GM23248 (cell line): ENCODE measurements around the gene POLD3. TPM values are rescaled to one million over a fixed set of nuclear protein-coding genes. Genes with fewer than 3 reads are reported as not detected.

Source experiments
- DNase-seq: peaks from one replicate; pipeline ENCODE4 v3.0.0-alpha.2; 2015
- H2AFZ ChIP-seq: fragments of 200-600 bp; sonication (generic); 2 replicates; pipeline ENCODE4 v1.6.1; 2016; ENCODE audit warnings: antibody characterized with exemption
- H3F3A ChIP-seq: fragments of 200-600 bp; sonication (generic); 2 replicates; pipeline ENCODE4 v1.6.1; 2016; ENCODE audit warnings: mild to moderate bottlenecking, antibody characterized with exemption, mixed run types; ENCODE audit not compliant: insufficient read depth
- H3K27ac ChIP-seq: fragments of 200-600 bp; sonication (generic); 2 replicates; pipeline ENCODE4 v1.5.1; 2016; ENCODE audit warnings: mild to moderate bottlenecking
- H3K27me3 ChIP-seq: fragments of 200-600 bp; sonication (generic); replicated peaks from 2 replicates; pipeline ENCODE4 v1.6.1; 2016; ENCODE audit warnings: mild to moderate bottlenecking; ENCODE audit not compliant: insufficient read depth
- H3K36me3 ChIP-seq: fragments of 200-600 bp; sonication (generic); 2 replicates; pipeline ENCODE4 v1.6.1; 2016; ENCODE audit warnings: low read depth, mild to moderate bottlenecking
- H3K4me1 ChIP-seq: fragments of 200-600 bp; sonication (generic); 2 replicates; pipeline ENCODE4 v1.6.1; 2016; ENCODE audit warnings: mild to moderate bottlenecking; ENCODE audit not compliant: insufficient read depth
- H3K4me2 ChIP-seq: fragments of 200-600 bp; sonication (generic); one replicate; pipeline ENCODE4 v1.6.1; 2016; ENCODE audit warnings: mild to moderate bottlenecking; ENCODE audit not compliant: unreplicated experiment
- H3K4me3 ChIP-seq: fragments of 200-600 bp; sonication (generic); 2 replicates; pipeline ENCODE4 v1.5.1; 2016; ENCODE audit warnings: mild to moderate bottlenecking
- H3K79me2 ChIP-seq: fragments of 200-600 bp; sonication (generic); 2 replicates; pipeline ENCODE4 v1.6.1; 2016; ENCODE audit warnings: mild to moderate bottlenecking; ENCODE audit not compliant: insufficient read depth
- H3K9ac ChIP-seq: fragments of 200-600 bp; sonication (generic); 2 replicates; pipeline ENCODE4 v1.6.1; 2016; ENCODE audit warnings: mild to moderate bottlenecking
- H3K9me2 ChIP-seq: fragments of 200-600 bp; sonication (generic); 2 replicates; pipeline ENCODE4 v1.6.1; 2016; ENCODE audit warnings: mixed run types, mild to moderate bottlenecking, moderate library complexity; ENCODE audit not compliant: insufficient read depth
- H3K9me3 ChIP-seq: fragments of 200-600 bp; sonication (generic); one replicate; pipeline ENCODE4 v1.6.1; 2017; ENCODE audit warnings: low read depth
- H4K20me1 ChIP-seq: fragments of 200-600 bp; sonication (generic); 2 replicates; pipeline ENCODE4 v1.6.0; 2016; ENCODE audit not compliant: insufficient read depth
- EZH2 ChIP-seq: fragments of 200-600 bp; sonication (generic); IDR thresholded peaks from 2 replicates; pipeline ENCODE4 v1.6.1; 2018; ENCODE audit warnings: antibody characterized with exemption, mild to moderate bottlenecking; ENCODE audit not compliant: insufficient read depth, poor library complexity, severe bottlenecking
- EZH2phosphoT487 ChIP-seq: fragments of 200-600 bp; sonication (generic); IDR thresholded peaks from 2 replicates; pipeline ENCODE4 v1.6.1; 2018; ENCODE audit warnings: antibody characterized with exemption, moderate library complexity, mild to moderate bottlenecking, low read depth; ENCODE audit not compliant: insufficient read depth
- WGBS, 2 experiments: methylation state at CpG; one replicate each; pipeline ENCODE4 v1.1.6; 2015 to 2017; ENCODE audit warnings: low lambda C conversion rate in 2 of 2, low coverage in 1 of 2; ENCODE audit errors: missing lambda C conversion rate in 2 of 2; 5-methylcytosine and 5-hydroxymethylcytosine counted together
- in situ Hi-C: fragments of 300-500 bp; cut with MboI; formaldehyde crosslinking; loops from 2 replicates; pipeline ENCODE4 v1.15.0; 2020
- polyA plus RNA-seq: library from polyadenylated mRNA; unstranded; fragments of >200 nt; fragmentation: Nextera tagmentation; extraction: Ambion mirVana; gene quantifications from 2 replicates; pipeline ENCODE4 v1.2.1, GENCODE V29; 2016
- total RNA-seq: library from RNA; depleted of rRNA; stranded (reverse); fragments of >200 nt; shearing (Covaris generic); gene quantifications from 2 replicates; pipeline ENCODE4 v1.2.3, GENCODE V29; 2014

Gene POLD3
- total and polyA plus RNA-seq, 2 experiments from 2014 or later: 8.4 to 16.5 TPM

DNA sequence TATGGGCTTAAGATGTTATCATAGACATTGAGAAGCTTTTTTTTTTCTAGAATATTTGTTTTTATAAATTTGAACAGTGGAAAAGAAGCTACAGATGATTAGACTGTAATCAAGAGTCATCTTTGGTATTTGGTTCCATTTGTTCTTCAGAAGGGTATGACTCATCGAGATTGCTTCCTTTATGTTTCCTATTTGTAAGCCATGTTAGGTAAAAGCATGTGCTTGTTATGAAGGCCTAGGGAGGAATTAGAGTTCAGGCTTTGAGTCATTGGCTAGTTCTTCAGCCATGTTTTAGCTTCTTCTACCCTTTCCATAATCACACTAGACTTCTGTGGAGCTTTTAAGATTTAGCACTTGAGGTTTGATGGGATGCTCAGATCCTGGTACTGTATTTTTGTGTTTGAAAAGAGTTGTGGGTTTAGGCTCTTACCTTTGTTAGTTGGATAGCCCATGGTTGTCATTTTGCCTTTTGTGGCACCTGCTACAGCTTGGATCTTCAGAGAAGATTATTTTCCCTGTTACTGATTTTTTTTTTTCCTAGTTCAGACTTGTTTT, 44.3 kb downstream of the POLD3 start:
- no peaks in the 10 kb centered on the region for H4K20me1 ChIP-seq
- H3K4me1 ChIP-seq: peaks cover 24% of the 10 kb centered on the region
- peak; percentile 91 for DNase-seq
- 16 to 20% methylated on average over 1 of the region's 1 CpG for WGBS, 2 experiments
- H3K9ac ChIP-seq: no peak overlapping the region
- H3K4me2 ChIP-seq: no peak overlapping the region
- peaks cover 22% of the 10 kb centered on the region for H3F3A ChIP-seq
- peak overlapping the region; percentile 66 for H3K27ac ChIP-seq
- peak overlapping the region; percentile 67 for H2AFZ ChIP-seq
- H3K79me2 ChIP-seq: no peaks in the 10 kb centered on the region
- no peak overlapping the region for H3K4me3 ChIP-seq
- in situ Hi-C loops: no loop called here
- H3K27me3 ChIP-seq: no peaks in the 10 kb centered on the region
- H3K9me2 ChIP-seq: no peaks in the 10 kb centered on the region
- TF ChIP-seq EZH2: no peak
- TF ChIP-seq EZH2phosphoT487: no peak
- 0 out of 2 replicates have a peak, but pooled peaks cover 4% of the 10 kb centered on the region for H3K36me3 ChIP-seq
- no peaks in the 10 kb centered on the region for H3K9me3 ChIP-seq

DNA sequence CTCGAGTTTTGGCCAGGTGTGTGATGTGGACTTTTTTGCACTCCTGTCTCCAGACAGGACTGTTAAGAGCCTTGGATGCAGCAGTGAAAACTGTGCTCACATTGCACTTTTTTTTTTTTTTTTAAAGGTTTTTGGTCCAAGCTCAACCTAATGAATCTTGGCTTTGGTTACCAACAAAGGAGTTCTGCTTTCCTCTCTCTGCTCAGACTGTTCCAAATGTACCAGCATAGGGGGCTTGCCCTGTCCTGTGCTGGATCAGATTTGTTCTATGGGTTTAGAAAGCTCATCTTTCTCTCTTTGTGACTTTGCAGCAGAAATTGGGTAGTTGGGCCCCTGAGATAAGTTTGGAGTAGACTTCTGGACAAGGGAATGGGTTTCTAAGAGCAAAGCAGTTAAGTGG, 45.3 kb downstream of the POLD3 start:
- Histone ChIP-seq H3F3A (peaks cover 22% of the 10 kb centered on the region), H3K9me3 (no peaks in the 10 kb centered on the region), H2AFZ (no peak overlapping the region), H3K4me3 (no peak overlapping the region), H3K4me2 (no peak overlapping the region), H4K20me1 (no peaks in the 10 kb centered on the region), H3K27me3 (no peaks in the 10 kb centered on the region), H3K4me1 (peaks cover 24% of the 10 kb centered on the region), H3K79me2 (no peaks in the 10 kb centered on the region), H3K36me3 (0 out of 2 replicates have a peak, but pooled peaks cover 4% of the 10 kb centered on the region), H3K9ac (no peak overlapping the region), H3K9me2 (no peaks in the 10 kb centered on the region), H3K27ac (no peak overlapping the region)
- in situ Hi-C loops: no loop called here
- TF ChIP-seq EZH2: no peak
- TF ChIP-seq EZH2phosphoT487: no peak
- no peak for DNase-seq
- WGBS, 2 experiments: 88 to 100% methylated on average over 1 of the region's 1 CpG

DNA sequence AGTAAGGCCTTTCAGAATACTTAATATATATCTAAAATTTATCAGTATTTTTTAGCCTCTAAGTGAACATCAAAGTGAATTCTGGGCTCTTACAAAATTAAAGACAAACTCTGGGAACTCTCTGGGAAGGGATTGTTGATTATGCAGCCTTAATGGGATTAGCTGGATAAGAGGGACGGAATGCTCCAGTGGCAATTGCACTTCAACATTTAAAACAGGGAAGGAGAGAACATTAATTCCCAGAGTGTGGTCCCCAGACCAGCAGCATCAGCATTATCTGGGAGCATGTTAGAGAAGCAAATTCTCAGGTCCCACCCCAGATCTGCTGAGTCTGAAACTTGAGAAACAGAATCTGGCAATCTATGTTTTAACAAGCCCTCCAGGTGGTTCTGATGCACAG, 46.5 kb downstream of the POLD3 start:
- no peaks in the 10 kb centered on the region for H3K9me3 ChIP-seq
- no peaks in the 10 kb centered on the region for H3K27me3 ChIP-seq
- WGBS, 2 experiments: 100% methylated on average over 1 of the region's 1 CpG
- no peak overlapping the region for H2AFZ ChIP-seq
- TF ChIP-seq EZH2 (no peak), EZH2phosphoT487 (no peak)
- H3K4me3 ChIP-seq: no peak overlapping the region
- no peaks in the 10 kb centered on the region for H4K20me1 ChIP-seq
- no peaks in the 10 kb centered on the region for H3K79me2 ChIP-seq
- H3K36me3 ChIP-seq: 0 out of 2 replicates have a peak, but pooled peaks cover 4% of the 10 kb centered on the region
- H3K27ac ChIP-seq: no peak overlapping the region
- H3K4me2 ChIP-seq: no peak overlapping the region
- no peak overlapping the region for H3K9ac ChIP-seq
- in situ Hi-C loops: no loop called here
- DNase-seq: no peak
- H3F3A ChIP-seq: peaks cover 22% of the 10 kb centered on the region
- H3K4me1 ChIP-seq: peaks cover 24% of the 10 kb centered on the region
- H3K9me2 ChIP-seq: no peaks in the 10 kb centered on the region

DNA sequence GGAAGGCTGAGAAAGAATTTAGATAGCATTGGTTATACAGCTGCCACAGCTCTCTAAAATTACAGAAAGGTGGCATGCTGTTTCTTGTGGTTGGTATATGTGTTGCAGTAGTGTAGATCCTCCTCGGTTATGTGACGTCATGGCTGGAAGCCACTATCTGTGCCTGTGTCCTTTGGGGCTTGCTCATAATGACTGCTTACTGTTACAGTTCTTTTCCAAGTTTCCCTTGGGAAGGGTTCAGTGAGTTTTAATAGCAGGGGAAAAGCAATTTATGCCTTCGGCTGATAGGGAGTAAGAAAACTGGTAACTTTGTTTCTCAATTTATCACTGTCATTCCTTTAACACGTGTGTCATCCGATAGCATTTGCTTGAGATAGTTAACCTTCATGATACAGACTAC, 47.2 kb downstream of the POLD3 start:
- no peak overlapping the region for H3K4me3 ChIP-seq
- H3K27me3 ChIP-seq: no peaks in the 10 kb centered on the region
- no peak for DNase-seq
- peaks cover 18% of the 10 kb centered on the region for H3K4me1 ChIP-seq
- H3K27ac ChIP-seq: no peak overlapping the region
- peaks cover 22% of the 10 kb centered on the region for H3F3A ChIP-seq
- no peak for TF ChIP-seq EZH2phosphoT487
- no peak for TF ChIP-seq EZH2
- no peak overlapping the region for H3K9ac ChIP-seq
- H4K20me1 ChIP-seq: no peaks in the 10 kb centered on the region
- H3K9me2 ChIP-seq: no peaks in the 10 kb centered on the region
- H3K9me3 ChIP-seq: no peaks in the 10 kb centered on the region
- 0 out of 2 replicates have a peak, but pooled peaks cover 4% of the 10 kb centered on the region for H3K36me3 ChIP-seq
- no peak overlapping the region for H3K4me2 ChIP-seq
- H3K79me2 ChIP-seq: no peaks in the 10 kb centered on the region
- 93 to 98% methylated on average over 5 of the region's 5 CpGs for WGBS, 2 experiments
- in situ Hi-C loops: no loop called here
- no peak overlapping the region for H2AFZ ChIP-seq
